ENCODE results near the gene CELA3B.
"Not testable (repeated sequence)": the region's sequence is repeated elsewhere in the genome, so short reads cannot be mapped to it uniquely, and the experiment has no call there.

Gene CELA3B

DNA sequence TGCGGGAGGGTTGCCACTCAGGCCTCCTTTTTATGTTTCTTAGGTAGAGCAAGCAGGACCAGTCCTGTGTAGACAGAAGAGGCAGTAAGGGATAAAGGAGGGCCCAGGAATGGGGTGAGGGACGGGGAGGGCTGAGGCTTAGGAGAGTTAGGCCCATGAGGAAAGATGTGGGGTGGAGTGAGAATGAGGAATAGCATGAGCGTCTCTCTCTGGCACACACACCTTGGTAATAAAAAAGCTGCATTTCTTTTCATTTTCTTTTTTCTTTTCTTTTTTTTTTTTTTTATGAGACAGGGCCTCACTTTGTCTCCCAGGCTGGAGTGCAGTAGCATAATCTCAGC lies 32.1 kb upstream of the CELA3B start:
- no peak for DNase-seq (ENCODE audit: low spot score)

DNA sequence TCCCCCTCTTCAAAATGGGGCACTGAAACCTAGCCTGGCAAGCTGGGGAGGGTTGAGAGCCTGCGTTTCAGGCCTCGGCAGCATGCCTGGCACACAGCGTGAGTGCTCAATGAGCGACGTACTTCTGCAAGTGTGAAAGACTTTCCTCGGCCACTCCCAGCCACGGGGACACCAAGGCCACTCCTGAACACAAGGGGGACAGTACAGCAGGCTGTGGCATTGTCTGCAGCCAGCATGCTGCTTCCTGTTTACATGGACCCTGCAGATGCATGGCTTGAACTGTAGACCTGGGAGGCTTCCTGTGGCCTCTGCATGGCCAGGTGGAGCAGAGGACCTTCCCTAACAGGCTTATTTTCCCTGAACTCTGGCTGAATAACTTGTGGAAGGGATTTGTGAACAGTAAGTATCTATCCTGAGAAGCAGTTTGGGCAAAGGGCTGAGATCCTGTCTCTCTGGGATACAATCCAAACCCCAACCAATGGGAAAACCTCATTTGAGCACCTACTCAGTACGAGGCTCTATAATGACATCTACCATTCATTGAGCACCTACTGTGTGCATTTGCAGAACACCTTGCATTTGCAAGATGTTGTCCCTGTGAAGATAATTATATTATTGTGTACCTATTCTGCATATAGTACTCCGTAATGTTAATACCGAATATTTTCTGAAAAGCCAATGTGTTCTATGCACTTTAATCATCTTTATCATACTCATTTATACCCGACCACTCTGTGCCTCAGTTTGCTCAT lies 29.8 kb upstream of the CELA3B start:
- no peak for DNase-seq (ENCODE audit: low spot score)

- no peak for DNase-seq (ENCODE audit: low spot score)
Observed at GRCh38 chr1:21950734-21951133, 26.1 kb upstream of the CELA3B start.

DNA sequence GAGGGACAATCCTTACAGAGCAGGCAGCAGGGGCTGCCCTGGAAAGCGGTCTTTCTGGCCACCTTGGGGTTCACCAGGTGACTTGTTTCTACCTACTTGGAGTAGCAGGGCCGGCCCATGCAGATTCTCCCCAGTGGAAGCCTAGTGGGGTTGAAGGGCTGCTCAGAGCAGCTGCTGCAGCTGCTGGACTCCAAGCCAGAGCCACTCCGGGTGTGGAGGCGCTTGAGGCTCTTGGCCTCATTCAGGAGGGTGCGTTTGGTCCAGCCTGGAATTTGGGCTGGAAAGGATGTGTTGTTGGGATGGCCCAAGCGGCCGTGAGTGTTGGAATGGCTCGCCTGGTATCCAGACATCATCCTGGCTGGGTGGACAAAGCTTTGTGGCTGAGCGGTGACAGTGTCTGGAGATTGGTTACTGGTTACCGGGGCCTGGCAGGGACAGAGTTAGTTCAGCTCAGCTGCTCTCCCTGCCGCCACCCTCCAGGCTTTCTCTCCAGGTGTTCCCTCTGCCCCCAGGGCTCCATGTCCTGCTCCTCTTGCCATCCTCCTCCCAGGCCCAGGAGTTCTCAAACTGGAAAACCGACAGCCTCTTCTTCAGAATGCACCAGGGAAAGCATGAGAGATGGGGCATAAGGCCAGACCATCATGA lies 25.5 kb upstream of the CELA3B start:
- no peak for DNase-seq (ENCODE audit: low spot score)

DNA sequence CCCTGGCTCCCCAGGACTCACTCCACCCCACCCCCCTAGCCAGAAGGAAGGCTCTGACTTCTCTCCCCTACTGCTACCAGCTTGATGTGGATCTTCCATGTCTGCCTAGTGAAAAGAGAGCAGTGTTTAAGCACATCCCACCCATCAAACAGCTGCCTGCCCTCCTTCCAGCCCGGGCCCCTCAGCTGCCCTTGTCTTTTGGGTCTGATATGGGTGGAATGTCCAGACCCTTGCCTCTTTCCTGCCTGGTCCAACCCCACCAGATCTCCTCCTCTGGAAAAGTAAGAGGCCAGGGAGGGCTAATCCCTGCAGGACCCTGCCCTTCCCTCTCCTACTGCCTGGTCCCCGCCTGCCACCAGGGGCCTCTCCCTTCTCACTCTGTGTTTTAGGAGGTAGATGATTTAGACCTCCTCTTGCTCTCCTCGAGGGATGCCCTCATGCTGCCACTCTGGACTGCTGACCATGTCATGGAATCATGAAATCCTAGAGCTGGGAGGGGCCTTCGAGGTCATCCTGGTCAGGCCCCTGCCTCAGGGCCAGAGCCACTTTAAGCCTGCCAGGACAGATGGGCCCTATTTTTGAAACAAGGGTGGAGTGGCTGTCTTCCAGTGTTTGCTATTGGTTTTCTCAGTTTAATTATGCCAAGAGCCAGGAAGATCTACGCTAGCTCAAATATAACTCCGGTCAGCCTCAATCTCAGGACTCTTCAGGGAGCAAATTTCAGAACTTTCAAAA lies 23.9 kb upstream of the CELA3B start:
- no peak for DNase-seq (ENCODE audit: low spot score)

DNA sequence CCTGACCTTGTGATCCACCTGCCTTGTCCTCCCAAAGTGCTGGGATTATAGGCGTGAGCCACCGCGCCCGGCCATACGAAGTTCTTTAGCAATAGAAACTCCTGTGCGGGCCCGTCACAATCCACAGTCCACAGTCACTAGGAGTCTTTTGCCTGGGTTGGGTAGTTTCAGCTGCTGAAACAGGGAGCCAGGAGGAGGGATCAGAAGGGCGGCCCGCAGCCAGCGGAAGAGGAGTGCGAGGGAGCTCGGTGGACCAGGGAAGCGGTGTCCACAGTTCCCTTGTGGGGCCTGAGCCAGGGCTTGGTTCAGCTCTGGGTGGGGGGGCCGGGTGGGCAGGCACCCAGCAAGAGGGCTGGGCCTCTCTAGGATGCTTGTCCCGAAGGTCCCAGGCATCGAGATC lies 21.8 kb upstream of the CELA3B start:
- DNase-seq (ENCODE audit: low spot score), result no peak

- no peak for DNase-seq (ENCODE audit: low spot score)
Observed at GRCh38 chr1:21955501-21956281, 21.1 kb upstream of the CELA3B start.

GRCh38 chr1:21956720-21957552 lies 19.9 kb upstream of the CELA3B start:
- DNase-seq (ENCODE audit: low spot score), result no peak

- DNase-seq (ENCODE audit: low spot score), result no peak
Observed at GRCh38 chr1:21961337-21961736, 15.5 kb upstream of the CELA3B start.

DNA sequence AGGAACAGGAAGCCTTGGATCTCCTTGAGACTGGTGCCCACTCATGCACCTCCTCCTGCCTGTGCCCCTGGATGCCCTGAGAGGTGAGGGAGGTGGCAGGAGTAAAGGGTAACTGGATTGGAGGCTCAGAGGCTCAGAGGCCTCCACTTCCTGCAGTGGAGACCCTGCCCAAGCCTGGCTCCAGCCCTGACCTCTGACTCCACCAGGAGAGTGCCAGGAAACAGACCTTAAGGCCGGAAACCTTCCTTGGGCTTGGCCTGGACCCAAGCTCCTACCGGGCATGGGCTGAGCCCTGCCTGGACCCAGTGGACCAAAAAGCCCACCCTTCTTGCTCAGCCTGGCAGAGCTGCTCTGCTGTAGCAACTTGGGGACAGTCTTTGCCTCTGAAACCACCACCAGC lies 15.0 kb upstream of the CELA3B start:
- DNase-seq (ENCODE audit: low spot score), result no peak

DNA sequence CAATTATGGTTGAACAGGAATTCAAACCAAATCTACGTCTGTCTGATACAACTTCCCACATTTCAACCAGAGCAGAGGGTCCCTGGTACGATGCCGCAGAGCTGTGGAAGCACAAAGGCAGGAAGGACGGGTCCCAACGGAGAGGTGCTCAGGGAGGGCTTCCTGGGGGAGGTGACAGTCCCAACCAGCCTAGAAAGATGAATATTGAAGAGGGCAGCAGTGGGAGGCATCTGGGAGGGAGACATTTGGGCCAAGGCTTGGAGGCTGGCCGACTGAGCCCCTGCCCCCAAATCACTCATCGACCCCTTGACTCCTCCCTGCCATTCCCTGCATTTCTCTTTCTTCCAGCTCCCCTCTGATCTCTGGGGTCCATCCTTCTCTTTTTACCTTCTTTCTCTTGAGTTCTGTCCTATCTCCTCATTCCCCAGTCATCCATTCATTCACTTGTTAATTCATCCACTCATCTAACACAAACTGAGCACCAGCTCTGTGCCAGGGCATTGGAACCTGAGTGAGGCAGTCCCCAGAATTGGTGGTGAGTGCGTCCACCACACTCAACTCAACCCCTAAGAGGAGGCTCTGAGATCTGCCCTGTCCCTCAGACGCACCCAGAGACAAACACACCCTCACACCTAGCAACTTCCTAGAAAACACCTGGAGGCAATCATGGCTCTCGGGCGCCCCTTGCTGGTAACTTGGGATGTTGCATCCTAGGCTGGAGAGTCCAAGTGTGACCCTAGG lies 13.2 kb upstream of the CELA3B start:
- peak; percentile 66 for DNase-seq (ENCODE audit: low spot score)

DNA sequence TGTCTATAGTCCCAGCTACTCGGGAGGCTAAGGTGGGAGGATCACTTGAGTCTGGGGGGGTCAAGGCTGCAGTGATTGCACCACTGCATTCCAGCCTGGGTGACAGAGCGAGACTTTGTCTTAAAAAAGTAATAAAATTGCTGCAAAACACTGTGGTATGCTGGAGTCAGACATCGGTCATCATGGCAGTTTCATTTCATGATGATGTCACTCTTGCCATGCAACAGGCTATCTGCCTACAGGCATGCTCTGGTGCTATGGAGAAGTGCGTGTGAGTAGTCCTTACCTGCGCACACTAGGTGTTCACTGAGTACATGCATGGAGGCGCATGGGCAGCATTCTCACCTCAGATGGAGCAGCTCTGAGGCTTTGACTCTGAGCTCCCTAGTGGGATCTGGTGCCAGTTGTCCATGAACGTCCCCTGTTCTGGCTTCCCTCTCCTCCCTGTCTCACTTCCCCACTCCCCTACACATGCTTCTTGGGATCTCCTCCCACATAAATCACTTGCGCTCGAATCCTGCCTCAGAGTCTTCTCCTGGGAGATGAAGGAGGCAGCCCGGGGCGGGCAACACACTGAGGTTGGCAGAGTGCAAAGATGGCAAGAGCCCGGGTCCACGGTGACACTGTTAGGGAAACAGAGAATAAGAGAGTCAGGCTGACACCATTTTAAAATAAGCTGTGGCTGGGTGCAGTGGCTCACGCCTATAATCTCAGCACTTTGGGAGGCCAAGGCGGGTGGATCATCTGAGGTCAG lies 10.4 kb upstream of the CELA3B start:
- no peak for DNase-seq (ENCODE audit: low spot score)

DNA sequence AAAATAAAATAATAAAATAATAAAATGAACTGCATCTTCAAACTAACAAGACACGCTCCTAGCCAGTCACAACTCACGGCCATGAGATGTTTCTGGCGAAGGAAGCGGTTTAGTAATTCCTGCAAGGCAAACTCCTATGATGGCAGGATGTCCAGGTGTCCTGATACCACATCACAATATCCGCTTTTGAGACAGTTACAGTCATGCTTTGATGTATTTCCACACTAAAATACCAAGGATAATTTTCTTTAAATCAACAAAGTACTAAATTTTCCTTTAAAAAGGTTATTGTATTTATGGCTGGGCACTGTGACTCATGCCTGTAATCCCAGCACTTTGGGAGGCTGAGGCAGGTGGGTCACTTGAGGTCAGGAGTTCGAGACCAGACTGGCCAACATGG lies 9.6 kb upstream of the CELA3B start:
- DNase-seq (ENCODE audit: low spot score), result not testable (repeated sequence)

GRCh38 chr1:21969066-21969465 lies 7.8 kb upstream of the CELA3B start:
- DNase-seq (ENCODE audit: low spot score), result not testable (repeated sequence)

DNA sequence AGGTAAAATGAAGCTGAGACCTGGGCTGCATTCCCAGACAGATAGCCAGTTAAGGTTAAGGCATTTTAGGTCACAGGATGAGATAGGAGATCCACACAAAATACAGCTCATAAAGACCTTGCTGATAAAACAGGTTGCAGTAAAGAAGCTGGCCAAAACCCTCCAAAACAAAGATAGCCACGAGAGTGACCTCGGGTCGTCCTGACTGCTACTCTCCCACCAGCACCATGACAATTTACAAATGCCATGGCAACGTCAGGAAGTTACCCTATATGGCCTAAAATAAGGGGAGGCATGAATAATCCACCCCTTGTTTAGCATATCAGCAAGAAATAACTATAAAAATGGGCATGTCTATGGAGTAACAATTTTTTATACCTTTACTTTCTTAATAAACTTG lies 6.3 kb upstream of the CELA3B start:
- DNase-seq (ENCODE audit: low spot score), result not testable (repeated sequence)

- DNase-seq (ENCODE audit: low spot score), result not testable (repeated sequence)
Observed at GRCh38 chr1:21972973-21973441, 3.8 kb upstream of the CELA3B start.

- DNase-seq (ENCODE audit: low spot score), result not testable (repeated sequence)
Observed at GRCh38 chr1:21973948-21974347, 2.9 kb upstream of the CELA3B start.

DNA sequence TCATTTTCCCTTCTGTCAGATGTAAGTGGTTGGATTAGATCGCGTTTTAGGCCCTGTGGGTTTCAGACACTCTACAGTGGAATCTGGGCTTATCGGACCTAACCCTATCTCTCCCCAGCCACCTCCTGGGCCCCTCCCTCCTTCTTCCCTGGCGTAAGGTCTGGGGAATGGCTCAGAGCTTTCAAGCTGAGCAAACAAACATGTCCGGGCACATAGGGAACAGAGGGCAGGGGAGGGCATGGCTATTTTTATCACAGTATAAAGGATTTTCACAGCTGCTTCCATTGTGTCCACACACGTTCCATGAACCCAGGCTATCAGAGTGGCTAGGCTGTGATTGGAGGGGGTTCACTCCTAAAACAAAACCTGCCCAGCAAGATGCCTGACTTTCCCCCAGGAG lies 2.1 kb upstream of the CELA3B start:
- not testable (repeated sequence) for DNase-seq (ENCODE audit: low spot score)

DNA sequence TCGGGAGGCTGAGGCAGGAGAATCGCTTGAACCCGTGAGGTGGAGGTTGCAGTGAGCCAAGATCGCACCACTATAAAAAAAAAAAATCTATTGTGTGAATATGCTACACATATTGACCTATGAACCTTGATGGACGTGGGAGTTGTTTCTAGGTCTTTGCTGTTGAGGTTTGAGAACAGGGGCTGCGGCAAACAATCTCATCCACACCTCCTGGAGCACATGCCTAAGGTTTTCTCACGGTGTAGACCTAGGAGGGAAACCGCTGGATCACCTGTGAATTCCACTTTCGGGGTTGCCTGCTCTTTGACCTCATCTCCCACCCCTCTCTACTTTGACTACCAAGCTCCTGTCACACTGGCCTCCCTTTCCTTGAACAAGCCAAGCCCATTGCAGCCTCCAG lies 1.5 kb upstream of the CELA3B start:
- DNase-seq (ENCODE audit: low spot score), result not testable (repeated sequence)

- not testable (repeated sequence) for DNase-seq (ENCODE audit: low spot score)
Observed at GRCh38 chr1:21978209-21978608, 1.4 kb downstream of the CELA3B start.
